HCT116 (cell line): Measurements from ENCODE around the gene CALN1. TPM values are rescaled to one million over a fixed set of nuclear protein-coding genes. Genes with fewer than 3 reads are reported as not detected.

ENCODE experiments used
- ATAC-seq: fragments of 200-7000 bp; cut with Tn5 transposase; 2 replicates; pipeline ENCODE4 v1.9.1; 2020; ENCODE audit warnings: mild to moderate bottlenecking, moderate library complexity
- BruUV-seq: library from RNA; stranded (reverse); fragments of 400-500 nt; replicated peaks from 2 replicates; lab custom pipeline; 2021; lab: Mats Ljungman, UMichigan
- CTCF ChIA-PET: fragments of 300-600 bp; sonication (Branson Sonifier 250); formaldehyde crosslinking; loops from one replicate; lab custom pipeline; 2021; ENCODE audit warnings: antibody characterized with exemption; lab: Charles Lee
- POLR2A ChIA-PET: fragments of 300-600, 350-600 bp; sonication (Branson Sonifier 250); formaldehyde crosslinking; loops from one replicate; lab custom pipeline; 2021; ENCODE audit warnings: antibody characterized with exemption; lab: Charles Lee
- RAD21 ChIA-PET, 2 experiments: fragments of 300-600 bp; sonication (Branson Sonifier 250); formaldehyde crosslinking; loops; one replicate each; lab custom pipeline; 2023; ENCODE audit warnings: low total read pairs in 2 of 2; ENCODE audit not compliant: uncharacterized antibody in 2 of 2, unreplicated experiment in 2 of 2, low non-redundant PET in 1 of 2; lab: Charles Lee
- DNase-seq: peaks from one replicate; pipeline ENCODE4 v3.0.0-alpha.2; 2010; ENCODE audit warnings: low read depth, low spot score
- H2AFZ ChIP-seq: fragments of 200-600 bp; shearing (Covaris generic), sonication (generic); 2 replicates; pipeline ENCODE4 v1.6.1; 2017; ENCODE audit warnings: low read depth, mixed run types, mixed read lengths, antibody characterized with exemption, low read length; ENCODE audit not compliant: poor library complexity, severe bottlenecking
- H3K27ac ChIP-seq: 2 replicates; pipeline ENCODE4 v1.5.1; 2012; ENCODE audit warnings: low read depth, low read length
- H3K27me3 ChIP-seq: fragments of 200-600 bp; sonication (generic); 2 replicates; pipeline ENCODE4 v1.6.1; 2016; ENCODE audit warnings: mixed run types, low read length, mixed read lengths; ENCODE audit not compliant: insufficient read depth
- H3K36me3 ChIP-seq, 2 experiments: fragments of 200-500 bp in 1 of 2; fragments of 200-600 bp in 1 of 2; sonication (Bioruptor generic) in 1 of 2; sonication (generic) in 1 of 2; 2 replicates each; pipeline versions ENCODE4 v1.5.1 to v1.6.1; 2014 to 2016; ENCODE audit warnings: low read length in 2 of 2, inconsistent platforms in 1 of 2, mixed read lengths in 1 of 2, mixed run types in 1 of 2; ENCODE audit not compliant: insufficient read depth in 2 of 2, control insufficient read depth in 1 of 2
- H3K4me1 ChIP-seq, 2 experiments: fragments of 200-600 bp in 1 of 2; sonication (generic) in 1 of 2; 2 replicates each; pipeline versions ENCODE4 v1.5.1 to v1.6.1; 2012 to 2017; ENCODE audit warnings: low read length in 2 of 2, inconsistent platforms in 1 of 2, mild to moderate bottlenecking in 1 of 2, mixed read lengths in 1 of 2, mixed run types in 1 of 2, moderate library complexity in 1 of 2; ENCODE audit not compliant: insufficient read depth in 2 of 2, control insufficient read depth in 1 of 2
- H3K4me2 ChIP-seq: fragments of 200-600 bp; sonication (generic); 2 replicates; pipeline ENCODE4 v1.6.1; 2017; ENCODE audit warnings: mixed run types, low read length, mixed read lengths
- H3K4me3 ChIP-seq, 2 experiments: fragments of 200-600 bp in 1 of 2; sonication (generic) in 1 of 2; replicated peaks in 1 of 2; 2 replicates each; pipeline ENCODE4 v1.5.1; 2011 to 2016; ENCODE audit warnings: low read length in 2 of 2, control low read depth in 1 of 2, low read depth in 1 of 2, mild to moderate bottlenecking in 1 of 2, mixed read lengths in 1 of 2, mixed run types in 1 of 2
- H3K79me2 ChIP-seq: fragments of 200-600 bp; sonication (generic); 2 replicates; pipeline ENCODE4 v1.6.1; 2017; ENCODE audit warnings: mild to moderate bottlenecking, mixed run types, low read length, moderate library complexity, mixed read lengths; ENCODE audit not compliant: insufficient read depth
- H3K9ac ChIP-seq: fragments of 200-600 bp; sonication (generic); 2 replicates; pipeline ENCODE4 v1.6.1; 2016; ENCODE audit warnings: low read length, mixed read lengths
- H3K9me2 ChIP-seq: fragments of 200-600 bp; sonication (generic), shearing (Covaris generic); 2 replicates; pipeline ENCODE4 v1.6.1; 2017; ENCODE audit warnings: mixed run types, mild to moderate bottlenecking, moderate library complexity; ENCODE audit not compliant: insufficient read depth
- H3K9me3 ChIP-seq, 2 experiments: fragments of 200-500 bp in 1 of 2; fragments of 200-600 bp in 1 of 2; sonication (Bioruptor generic) in 1 of 2; sonication (generic) in 1 of 2; 2 replicates each; pipeline ENCODE4 v1.6.1; 2014 to 2017; ENCODE audit warnings: low read length in 2 of 2, mixed read lengths in 2 of 2, inconsistent platforms in 1 of 2, low read depth in 1 of 2, mild to moderate bottlenecking in 1 of 2, mixed run types in 1 of 2, moderate library complexity in 1 of 2; ENCODE audit not compliant: control insufficient read depth in 1 of 2, insufficient read depth in 1 of 2
- H4K20me1 ChIP-seq: fragments of 200-600 bp; sonication (generic), shearing (Covaris generic); 2 replicates; pipeline ENCODE4 v1.6.1; 2017; ENCODE audit warnings: mixed run types, mild to moderate bottlenecking, moderate library complexity; ENCODE audit not compliant: insufficient read depth
- CBX3 ChIP-seq: IDR thresholded peaks from 2 replicates; pipeline ENCODE4 v1.6.1; 2012; ENCODE audit warnings: low read depth
- EGR1 ChIP-seq: IDR thresholded peaks from 2 replicates; pipeline ENCODE4 v1.6.1; 2012; ENCODE audit warnings: low read depth
- EZH2phosphoT487 ChIP-seq: fragments of 200-600 bp; IDR thresholded peaks from 2 replicates; pipeline ENCODE4 v1.6.1; 2018; ENCODE audit warnings: antibody characterized with exemption, borderline replicate concordance
- POLR2AphosphoS5 ChIP-seq: IDR thresholded peaks from 2 replicates; pipeline ENCODE4 v1.6.1; 2011; ENCODE audit warnings: mild to moderate bottlenecking, low read depth, low read length, moderate library complexity
- RAD21 ChIP-seq: IDR thresholded peaks from 2 replicates; pipeline ENCODE4 v1.6.1; 2012; ENCODE audit warnings: low read depth, mild to moderate bottlenecking
- REST ChIP-seq: IDR thresholded peaks from 2 replicates; pipeline ENCODE4 v1.6.1; 2012; ENCODE audit warnings: low read depth
- SRF ChIP-seq: IDR thresholded peaks from 2 replicates; pipeline ENCODE4 v1.6.1; 2012; ENCODE audit warnings: low read depth
- TCF7L2 ChIP-seq: IDR thresholded peaks from 2 replicates; pipeline ENCODE4 v1.7.0; 2011; ENCODE audit warnings: borderline replicate concordance, inconsistent platforms; ENCODE audit not compliant: insufficient read depth, insufficient read length; ENCODE audit errors: extremely low read depth
- YY1 ChIP-seq: IDR thresholded peaks from 2 replicates; pipeline ENCODE4 v1.6.1; 2011; ENCODE audit warnings: low read length, low read depth, moderate library complexity, mild to moderate bottlenecking; ENCODE audit not compliant: insufficient replicate concordance; ENCODE audit errors: extremely low read depth
- ZFX ChIP-seq: fragments of 450-650 bp; IDR thresholded peaks from 2 replicates; pipeline ENCODE4 v1.6.1; 2017
- intact Hi-C: fragments of 100-400 bp; cut with micrococcal nuclease; formaldehyde crosslinking; loops from 2 replicates; pipeline ENCODE4 v1.10.0; 2022
- total RNA-seq: library from RNA; stranded (reverse); gene quantifications from one replicate; pipeline ENCODE4 v1.2.1, GENCODE V29; 2021; ENCODE audit not compliant: unreplicated experiment
- TF ChIP-seq, protein P1 (sequence below): IDR thresholded peaks from 2 replicates; pipeline ENCODE4 v1.6.1; 2011; ENCODE audit warnings: mild to moderate bottlenecking, low read length, moderate library complexity; ENCODE audit not compliant: insufficient replicate concordance; ENCODE audit errors: extremely low read depth

CALN1 gene
- total RNA-seq, 1 experiment from 2014 or later: 0.17 TPM

- ChIA-PET RAD21 (no interaction called here), POLR2A (no interaction called here), CTCF (no interaction called here)
- H3K27me3 ChIP-seq: no peaks in the 10 kb centered on the region
- no peaks in the 10 kb centered on the region for H4K20me1 ChIP-seq
- H3K9me3 ChIP-seq: peaks cover 0 to 5% of the 10 kb centered on the region in 2 experiments; a peak in 2 of 4 replicates
- H3K79me2 ChIP-seq: no peaks in the 10 kb centered on the region
- no peak overlapping the region for H3K27ac ChIP-seq
- H3K9ac ChIP-seq: no peak overlapping the region
- no peak for TF ChIP-seq POLR2AphosphoS5
- no peak overlapping the region for H3K4me3 ChIP-seq
- H3K4me2 ChIP-seq: no peak overlapping the region
- no TSS peak for BruUV-seq
- no peak overlapping the region for H2AFZ ChIP-seq
- H3K36me3 ChIP-seq: no peaks in the 10 kb centered on the region
- ATAC-seq: no peak
- no peak for DNase-seq
- intact Hi-C loops: no loop called here
- H3K9me2 ChIP-seq: no peaks in the 10 kb centered on the region
- no peaks in the 10 kb centered on the region for H3K4me1 ChIP-seq
Measured at GRCh38 chr7:72038022-72038732, 374.0 kb downstream of the CALN1 start.

DNA sequence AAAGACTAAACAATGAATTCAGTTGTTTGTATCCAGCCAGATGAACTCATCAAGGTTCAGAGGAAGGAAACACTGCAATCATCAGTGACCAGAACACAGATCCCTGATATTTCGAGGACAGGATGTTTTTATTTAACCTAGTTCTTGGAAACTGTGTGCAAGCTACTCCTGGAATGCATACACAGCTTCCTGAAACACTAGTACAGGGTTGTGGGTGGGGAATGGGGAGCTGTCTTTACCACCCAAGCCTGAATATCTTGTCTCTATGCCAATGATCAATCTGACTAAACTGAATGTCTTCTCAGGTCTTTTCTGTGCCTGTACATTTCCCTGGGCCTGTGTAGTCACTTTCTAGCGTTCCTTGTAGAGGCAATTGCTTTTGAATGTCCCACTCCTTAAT lies 374.6 kb downstream of the CALN1 start:
- H2AFZ ChIP-seq: no peak overlapping the region
- no peaks in the 10 kb centered on the region for H4K20me1 ChIP-seq
- ChIA-PET CTCF (no interaction called here), RAD21 (no interaction called here), POLR2A (no interaction called here)
- H3K36me3 ChIP-seq: no peaks in the 10 kb centered on the region
- H3K27ac ChIP-seq: no peak overlapping the region
- no peak overlapping the region for H3K4me2 ChIP-seq
- DNase-seq (no peak), ATAC-seq (no peak)
- H3K4me1 ChIP-seq: no peaks in the 10 kb centered on the region
- H3K9ac ChIP-seq: no peak overlapping the region
- BruUV-seq: no TSS peak
- no peaks in the 10 kb centered on the region for H3K79me2 ChIP-seq
- no peaks in the 10 kb centered on the region for H3K27me3 ChIP-seq
- H3K4me3 ChIP-seq: no peak overlapping the region
- peaks cover 0 to 5% of the 10 kb centered on the region in 2 experiments; a peak in 2 of 4 replicates for H3K9me3 ChIP-seq
- no peaks in the 10 kb centered on the region for H3K9me2 ChIP-seq
- TF ChIP-seq RAD21 (no peak), YY1 (no peak), SRF (no peak), EGR1 (no peak), EZH2phosphoT487 (no peak), ZFX (no peak), TCF7L2 (no peak), CBX3 (no peak), REST (no peak)
- TF ChIP-seq, protein P1, sequence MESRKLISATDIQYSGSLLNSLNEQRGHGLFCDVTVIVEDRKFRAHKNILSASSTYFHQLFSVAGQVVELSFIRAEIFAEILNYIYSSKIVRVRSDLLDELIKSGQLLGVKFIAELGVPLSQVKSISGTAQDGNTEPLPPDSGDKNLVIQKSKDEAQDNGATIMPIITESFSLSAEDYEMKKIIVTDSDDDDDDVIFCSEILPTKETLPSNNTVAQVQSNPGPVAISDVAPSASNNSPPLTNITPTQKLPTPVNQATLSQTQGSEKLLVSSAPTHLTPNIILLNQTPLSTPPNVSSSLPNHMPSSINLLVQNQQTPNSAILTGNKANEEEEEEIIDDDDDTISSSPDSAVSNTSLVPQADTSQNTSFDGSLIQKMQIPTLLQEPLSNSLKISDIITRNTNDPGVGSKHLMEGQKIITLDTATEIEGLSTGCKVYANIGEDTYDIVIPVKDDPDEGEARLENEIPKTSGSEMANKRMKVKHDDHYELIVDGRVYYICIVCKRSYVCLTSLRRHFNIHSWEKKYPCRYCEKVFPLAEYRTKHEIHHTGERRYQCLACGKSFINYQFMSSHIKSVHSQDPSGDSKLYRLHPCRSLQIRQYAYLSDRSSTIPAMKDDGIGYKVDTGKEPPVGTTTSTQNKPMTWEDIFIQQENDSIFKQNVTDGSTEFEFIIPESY: no peak
- intact Hi-C loops: no loop called here
